HCEC 1CT (cell line): ENCODE results near the gene RUFY2.
A peak's percentile ranks its signal among the peaks of the same experiment; 100 is the strongest.

Source experiments
- DNase-seq: peaks from one replicate; pipeline ENCODE4 v3.0.0-alpha.2; 2017

RUFY2 gene, protein sequence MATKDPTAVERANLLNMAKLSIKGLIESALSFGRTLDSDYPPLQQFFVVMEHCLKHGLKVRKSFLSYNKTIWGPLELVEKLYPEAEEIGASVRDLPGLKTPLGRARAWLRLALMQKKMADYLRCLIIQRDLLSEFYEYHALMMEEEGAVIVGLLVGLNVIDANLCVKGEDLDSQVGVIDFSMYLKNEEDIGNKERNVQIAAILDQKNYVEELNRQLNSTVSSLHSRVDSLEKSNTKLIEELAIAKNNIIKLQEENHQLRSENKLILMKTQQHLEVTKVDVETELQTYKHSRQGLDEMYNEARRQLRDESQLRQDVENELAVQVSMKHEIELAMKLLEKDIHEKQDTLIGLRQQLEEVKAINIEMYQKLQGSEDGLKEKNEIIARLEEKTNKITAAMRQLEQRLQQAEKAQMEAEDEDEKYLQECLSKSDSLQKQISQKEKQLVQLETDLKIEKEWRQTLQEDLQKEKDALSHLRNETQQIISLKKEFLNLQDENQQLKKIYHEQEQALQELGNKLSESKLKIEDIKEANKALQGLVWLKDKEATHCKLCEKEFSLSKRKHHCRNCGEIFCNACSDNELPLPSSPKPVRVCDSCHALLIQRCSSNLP

DNA sequence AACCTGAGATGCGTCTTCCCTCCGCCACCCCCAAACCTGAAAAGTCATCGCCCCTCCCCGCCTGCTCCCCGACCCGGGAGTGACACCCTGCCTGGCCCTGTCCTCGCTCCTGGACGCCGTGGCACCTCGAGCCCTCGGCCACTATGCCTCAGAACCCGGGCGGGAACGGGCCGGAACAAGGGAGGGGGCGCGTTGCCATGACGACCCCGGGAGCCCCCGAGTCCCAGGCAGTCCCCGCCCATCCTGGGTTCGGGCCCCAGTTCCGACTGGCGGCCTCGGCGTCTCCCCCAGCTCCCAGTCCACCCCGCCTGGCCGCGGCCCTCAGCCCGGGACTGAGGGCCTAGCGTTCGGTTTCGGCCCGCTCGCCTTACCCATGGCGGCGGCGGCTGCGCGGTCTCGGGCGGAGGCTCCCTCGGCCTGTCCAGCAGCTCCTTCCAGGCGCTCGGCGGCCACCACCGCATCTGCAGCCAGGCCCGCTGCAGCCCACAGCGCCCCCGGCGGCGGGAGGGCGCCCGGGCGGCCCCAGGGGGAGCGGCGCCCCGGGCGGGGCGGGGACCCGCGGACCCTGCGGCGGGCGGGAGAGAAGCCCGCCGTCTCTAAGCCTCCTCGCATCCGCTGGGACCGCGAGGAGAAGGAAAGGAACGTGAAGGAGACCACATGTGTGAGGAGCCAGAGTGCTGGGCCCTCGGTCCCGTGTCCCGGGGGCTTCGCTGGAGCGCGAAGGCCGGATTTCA is at the start of gene RUFY2:
Gene RUFY2, minus strand, starts transcription at position 463 of the 734 bp plus-strand sequence. Its CDS starts 88 bp downstream, at position 375.
- peak; percentile 71 for DNase-seq

GRCh38 chr10:68449698-68450097 is 42.6 kb upstream of the RUFY2 start:
- DNase-seq = peak; percentile 50

DNA sequence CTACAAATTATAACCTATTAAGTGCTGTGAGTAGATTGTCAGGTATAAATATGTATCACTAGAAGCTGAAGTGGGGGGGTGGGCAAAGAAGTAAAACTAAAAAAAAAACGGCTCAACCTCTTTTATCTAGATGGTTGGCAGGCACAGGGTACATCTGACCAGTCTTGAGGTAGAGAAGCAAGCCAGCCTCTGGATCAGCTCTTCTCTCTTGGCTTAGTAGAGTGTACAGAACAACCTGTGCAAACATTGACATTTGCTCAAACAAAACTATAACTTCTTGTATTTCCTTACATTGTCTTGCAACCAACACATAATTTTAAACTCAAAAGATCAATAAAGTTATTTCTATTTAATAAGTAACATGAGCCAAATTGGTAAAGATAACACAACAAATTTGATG is 39.1 kb upstream of the RUFY2 start:
- no peak for DNase-seq

GRCh38 chr10:68442971-68443370 is 35.9 kb upstream of the RUFY2 start:
- no peak for DNase-seq

GRCh38 chr10:68440898-68441297 is 33.8 kb upstream of the RUFY2 start:
- DNase-seq = no peak

DNA sequence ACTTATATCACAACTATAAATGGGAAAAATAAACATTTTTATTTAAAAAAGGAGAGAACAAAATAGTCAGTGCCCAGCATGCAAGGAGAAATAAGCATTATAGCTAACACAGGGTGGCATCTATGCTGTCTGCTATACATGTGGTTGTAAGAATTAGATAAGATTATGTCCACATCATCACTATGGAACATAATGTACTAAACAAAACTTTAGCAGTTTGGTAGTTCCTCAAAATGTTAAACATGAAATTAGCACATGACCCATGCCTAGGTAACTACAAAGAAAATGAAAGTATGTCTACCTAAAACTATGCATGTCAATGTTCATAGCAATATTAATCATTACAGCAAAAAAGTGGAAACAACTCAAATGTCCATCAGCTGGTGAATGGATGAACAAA is 28.7 kb upstream of the RUFY2 start:
- no peak for DNase-seq

DNA sequence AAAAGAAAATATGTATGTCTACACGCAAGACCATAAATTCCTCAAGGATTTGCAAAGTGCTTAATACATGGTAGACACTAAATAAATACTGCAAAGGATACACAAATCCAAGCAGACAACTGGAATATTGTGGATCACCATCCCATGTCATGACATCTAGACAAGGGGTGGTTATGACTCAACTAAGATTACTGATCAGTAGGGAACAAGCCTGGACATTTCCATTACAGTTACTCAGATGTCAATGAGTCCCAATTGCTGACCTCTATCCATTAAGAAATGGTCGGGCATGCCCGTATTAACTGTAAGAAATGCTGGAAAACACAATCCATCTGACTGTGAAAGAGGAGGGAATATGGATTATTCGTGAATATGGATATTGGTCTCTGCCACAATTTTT is 27.6 kb upstream of the RUFY2 start:
- no peak for DNase-seq

GRCh38 chr10:68428396-68429104 is 21.5 kb upstream of the RUFY2 start:
- DNase-seq = no peak

DNA sequence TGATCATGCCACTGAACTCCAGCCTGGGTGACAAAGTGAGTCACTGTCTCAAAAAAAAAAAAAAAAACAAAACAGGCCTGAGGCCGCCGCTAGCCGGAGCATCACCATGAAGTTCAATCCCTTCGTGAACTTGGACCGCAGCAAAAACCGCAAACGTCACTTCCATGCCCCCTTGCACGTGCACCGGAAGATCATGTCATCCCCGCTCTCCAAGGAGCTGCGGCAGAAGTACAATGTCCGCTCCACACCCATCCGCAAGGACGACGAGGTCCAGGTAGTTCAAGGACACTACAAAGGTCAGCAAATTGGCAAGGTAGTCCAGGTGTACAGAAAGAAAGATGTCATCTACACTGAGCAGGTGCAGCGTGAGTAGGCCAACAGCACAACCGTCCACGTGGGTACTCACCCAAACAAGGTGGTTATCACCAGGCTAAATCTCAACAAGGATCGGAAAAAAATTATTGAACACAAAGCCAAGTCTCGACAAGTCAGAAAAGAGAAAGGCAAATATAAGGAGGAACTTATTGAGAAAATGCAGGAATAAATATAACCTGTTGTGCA is 17.5 kb upstream of the RUFY2 start:
- no peak for DNase-seq

DNA sequence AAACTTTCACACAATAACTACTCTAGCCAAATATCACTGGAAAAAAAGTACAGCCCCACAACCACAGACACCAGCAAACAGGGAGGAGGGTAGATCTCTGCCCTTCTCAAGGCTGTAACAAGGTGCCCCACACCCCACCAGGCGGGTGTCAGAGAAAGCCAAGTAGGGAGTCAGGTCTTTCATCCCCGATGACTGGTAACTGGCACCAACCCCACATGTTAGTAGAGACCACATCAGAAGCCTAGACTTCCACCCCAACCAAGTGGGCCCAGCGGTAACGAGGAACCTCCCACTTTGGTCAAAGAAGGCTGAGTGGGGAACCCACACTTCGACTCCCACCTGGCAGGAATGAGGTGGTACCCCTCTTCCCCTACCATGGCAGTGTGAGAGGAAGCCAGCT is 16.4 kb upstream of the RUFY2 start:
- no peak for DNase-seq

GRCh38 chr10:68419376-68419775 is 12.3 kb upstream of the RUFY2 start:
- no peak for DNase-seq

GRCh38 chr10:68408898-68409518 is 1.9 kb upstream of the RUFY2 start:
- DNase-seq = no peak

GRCh38 chr10:68406111-68406814 is 814 bp downstream of the RUFY2 start:
- DNase-seq = peak; percentile 60

- DNase-seq = no peak
Measured at GRCh38 chr10:68403701-68404100, 3.4 kb downstream of the RUFY2 start.

DNA sequence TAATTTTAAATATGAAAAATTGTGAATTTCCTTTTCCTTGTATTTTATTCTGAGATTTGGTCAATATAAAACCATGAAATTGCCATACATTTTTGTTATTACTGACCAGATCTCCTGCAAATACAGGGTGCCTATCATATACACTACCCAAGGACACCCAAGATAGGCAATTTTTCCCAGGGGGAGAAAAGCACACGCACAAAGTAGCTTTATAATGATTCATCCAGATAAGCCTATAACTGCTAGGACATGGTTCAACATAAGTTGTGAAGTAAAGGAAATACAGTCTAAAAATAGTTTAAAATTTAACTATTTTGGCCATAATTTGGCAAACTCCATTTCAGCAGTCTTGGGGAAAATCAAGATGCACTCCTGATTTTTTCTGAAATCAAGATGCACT is 4.8 kb downstream of the RUFY2 start:
- no peak for DNase-seq

GRCh38 chr10:68397005-68397404 is 10.1 kb downstream of the RUFY2 start:
- no peak for DNase-seq

- no peak for DNase-seq
Measured at GRCh38 chr10:68385740-68386139, 21.3 kb downstream of the RUFY2 start.

GRCh38 chr10:68371604-68372003 is 35.5 kb downstream of the RUFY2 start:
- DNase-seq = no peak

DNA sequence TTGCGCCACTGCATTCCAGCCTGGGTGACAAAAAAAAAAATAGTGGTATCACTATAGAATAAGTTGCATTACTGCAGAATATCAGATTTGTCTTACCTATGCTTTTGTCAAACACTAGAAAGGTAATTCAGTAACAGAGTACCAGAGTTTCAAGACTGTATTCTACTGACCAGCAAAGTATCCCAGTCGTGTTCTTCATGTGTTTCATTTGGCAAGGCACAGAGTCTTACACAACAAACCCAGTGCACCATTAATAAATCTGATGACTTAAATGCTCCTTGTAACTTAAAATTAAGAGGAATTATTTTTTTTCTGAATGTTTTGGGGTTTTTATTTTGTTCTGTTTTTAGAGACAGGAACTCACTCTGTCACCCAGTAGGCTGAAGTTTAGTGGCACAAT is 40.0 kb downstream of the RUFY2 start:
- no peak for DNase-seq

DNA sequence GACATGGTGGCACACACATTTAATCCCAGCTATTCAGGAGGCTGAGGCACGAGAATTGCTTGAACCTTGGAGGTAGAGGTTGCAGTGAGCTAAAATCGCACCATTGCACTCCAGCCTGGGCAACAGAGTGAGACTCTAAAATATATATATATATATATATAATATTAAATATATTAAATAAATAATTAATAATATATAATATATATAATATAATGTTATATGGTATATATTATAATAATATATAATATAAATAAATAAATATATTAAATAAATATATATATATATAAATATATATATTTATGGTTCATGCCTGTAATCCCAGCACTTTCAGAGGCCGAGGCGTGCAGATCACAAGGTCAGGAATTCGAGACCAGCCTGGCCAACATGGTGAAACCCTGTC is 40.5 kb downstream of the RUFY2 start:
- no peak for DNase-seq

DNA sequence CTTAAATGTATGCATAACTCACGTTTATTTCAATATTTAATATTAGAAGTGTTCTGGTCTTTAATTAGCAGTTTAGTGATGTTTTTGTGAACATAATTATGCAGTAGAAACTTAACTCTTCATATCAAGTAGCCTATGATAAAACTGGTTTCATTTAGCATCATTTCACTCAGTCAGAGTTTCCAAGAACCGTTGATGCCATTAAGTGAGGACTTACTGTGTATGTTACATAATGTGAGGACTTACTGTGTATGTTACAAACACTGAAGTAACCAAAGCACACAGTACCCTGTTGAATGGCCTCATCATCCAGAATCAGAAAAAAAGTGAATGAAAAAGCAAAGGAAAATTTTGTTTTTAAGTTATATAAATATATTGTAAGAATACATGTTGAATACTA is 41.5 kb downstream of the RUFY2 start:
- no peak for DNase-seq
